GM11168 (cell line): ENCODE results near the gene CDS1.

Source experiments
- in situ Hi-C: fragments of 300-500 bp; cut with MboI; formaldehyde crosslinking; loops from one replicate; pipeline ENCODE4 v1.12.0; 2022; ENCODE audit warnings: low sequenced_read_pairs; ENCODE audit not compliant: unreplicated experiment

The CDS1 gene

DNA sequence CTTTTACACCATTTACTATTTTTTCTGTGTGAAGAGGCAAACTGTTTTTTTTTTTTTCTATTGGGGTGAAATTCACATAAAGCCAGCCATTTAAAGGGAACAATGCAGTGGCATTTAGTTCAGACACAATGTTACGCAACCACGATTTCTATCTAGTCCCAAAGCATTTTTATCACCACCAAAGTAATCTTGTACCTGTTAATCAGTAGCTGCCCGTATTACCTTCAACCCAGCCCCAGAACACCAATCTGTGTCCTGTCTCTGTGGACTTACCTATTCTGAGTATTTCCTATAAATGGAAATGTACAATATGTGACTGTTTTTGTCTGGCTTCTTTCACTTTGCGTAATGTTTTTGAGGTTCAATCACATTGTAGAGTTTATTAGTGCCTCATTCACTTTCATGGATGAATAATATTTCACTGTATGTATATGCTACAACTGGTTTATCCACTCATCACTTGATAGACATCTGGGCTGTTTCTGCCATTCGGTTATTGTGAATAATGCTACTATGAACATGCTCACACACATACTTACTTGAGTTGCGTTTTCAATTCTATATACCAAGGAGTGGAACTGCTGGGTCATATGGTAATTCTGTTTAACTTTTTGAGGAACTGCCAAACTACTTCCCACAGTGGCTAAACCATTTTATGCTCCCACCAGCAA, 116.2 kb downstream of the CDS1 start:
- in situ Hi-C loops: no loop called here
